ENCODE measurements around the gene SMDT1.
A peak's percentile ranks its signal among the peaks of the same experiment; 100 is the strongest.

SMDT1 gene

GRCh38 chr22:42065438-42066125, 13.9 kb upstream of the SMDT1 start:
- DNase-seq (ENCODE audit: low read depth): no peak
- TF ChIP-seq CTCF (conservative IDR thresholded peaks at IDR 0.05; ENCODE audit: low read length): no peak
- no peak overlapping the region for H3K4me3 ChIP-seq (ENCODE audit: low read length)

- H3K4me3 ChIP-seq (ENCODE audit: low read length): no peak overlapping the region
- no peak for DNase-seq (ENCODE audit: low read depth)
- no peak for TF ChIP-seq CTCF (conservative IDR thresholded peaks at IDR 0.05; ENCODE audit: low read length)
Measured at GRCh38 chr22:42066126-42066761, 13.3 kb upstream of the SMDT1 start.

- no peak for DNase-seq (ENCODE audit: low read depth)
- no peak for TF ChIP-seq CTCF (conservative IDR thresholded peaks at IDR 0.05; ENCODE audit: low read length)
- H3K4me3 ChIP-seq (ENCODE audit: low read length): no peak overlapping the region
Measured at GRCh38 chr22:42066937-42067336, 12.6 kb upstream of the SMDT1 start.

- DNase-seq (ENCODE audit: low read depth): no peak
- no peak for TF ChIP-seq CTCF (conservative IDR thresholded peaks at IDR 0.05; ENCODE audit: low read length)
- no peak overlapping the region for H3K4me3 ChIP-seq (ENCODE audit: low read length)
Measured at GRCh38 chr22:42067671-42068251, 11.7 kb upstream of the SMDT1 start.

- no peak for DNase-seq (ENCODE audit: low read depth)
- no peak overlapping the region for H3K4me3 ChIP-seq (ENCODE audit: low read length)
- no peak for TF ChIP-seq CTCF (conservative IDR thresholded peaks at IDR 0.05; ENCODE audit: low read length)
Measured at GRCh38 chr22:42068291-42068690, 11.2 kb upstream of the SMDT1 start.

- no peak for TF ChIP-seq CTCF (conservative IDR thresholded peaks at IDR 0.05; ENCODE audit: low read length)
- no peak for DNase-seq (ENCODE audit: low read depth)
- H3K4me3 ChIP-seq (ENCODE audit: low read length): peak overlapping the region; percentile 68
Measured at GRCh38 chr22:42069801-42070516, 9.5 kb upstream of the SMDT1 start.

Measured in AG10803 (cell line).